HT-29 (cell line): ENCODE measurements around the gene PHC2. TPM values are rescaled to one million over a fixed set of nuclear protein-coding genes. Genes with fewer than 3 reads are reported as not detected.

ENCODE experiments used
- DNase-seq: peaks from one replicate; pipeline ENCODE4 v3.0.0-alpha.2; 2015; ENCODE audit warnings: low spot score
- total RNA-seq: library from RNA; depleted of rRNA; stranded (reverse); fragments of >200 nt; shearing (Covaris generic); gene quantifications from 2 replicates; pipeline ENCODE4 v1.2.3, GENCODE V29; 2014

PHC2 gene
- total RNA-seq, 1 experiment from 2014 or later, result 166 TPM

DNA sequence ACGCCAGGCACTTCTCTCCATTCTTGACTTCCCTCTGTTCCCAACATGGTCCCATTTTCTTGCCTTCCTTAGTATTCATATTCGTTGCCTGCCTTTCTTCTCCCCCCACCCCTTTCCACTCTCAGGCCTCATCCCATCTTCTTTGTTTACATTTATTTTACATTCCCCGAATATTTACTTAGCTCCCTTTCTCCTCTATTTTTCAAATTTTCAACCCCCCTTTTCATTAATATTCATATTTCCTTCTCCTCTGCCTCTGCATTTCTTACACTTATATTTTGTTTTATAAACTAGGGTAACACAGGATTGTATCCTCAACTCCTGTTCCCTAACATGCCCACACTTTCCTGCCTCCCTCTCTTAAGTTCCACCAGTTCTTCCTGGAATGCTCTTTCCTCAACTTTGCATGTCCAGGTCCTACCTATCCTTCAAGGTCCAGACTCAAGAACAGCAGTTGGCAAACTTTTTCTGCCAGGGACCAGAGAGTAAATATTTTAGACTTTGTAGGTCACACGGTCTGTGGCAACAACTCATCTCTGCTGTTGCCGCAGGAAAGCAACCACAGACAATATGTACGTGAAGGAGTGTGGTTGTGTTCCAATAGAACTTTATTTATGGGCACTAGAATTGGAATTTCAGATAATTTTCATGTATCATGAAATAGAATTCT, 80.1 kb downstream of the PHC2 start:
- peak; percentile 25 for DNase-seq

DNA sequence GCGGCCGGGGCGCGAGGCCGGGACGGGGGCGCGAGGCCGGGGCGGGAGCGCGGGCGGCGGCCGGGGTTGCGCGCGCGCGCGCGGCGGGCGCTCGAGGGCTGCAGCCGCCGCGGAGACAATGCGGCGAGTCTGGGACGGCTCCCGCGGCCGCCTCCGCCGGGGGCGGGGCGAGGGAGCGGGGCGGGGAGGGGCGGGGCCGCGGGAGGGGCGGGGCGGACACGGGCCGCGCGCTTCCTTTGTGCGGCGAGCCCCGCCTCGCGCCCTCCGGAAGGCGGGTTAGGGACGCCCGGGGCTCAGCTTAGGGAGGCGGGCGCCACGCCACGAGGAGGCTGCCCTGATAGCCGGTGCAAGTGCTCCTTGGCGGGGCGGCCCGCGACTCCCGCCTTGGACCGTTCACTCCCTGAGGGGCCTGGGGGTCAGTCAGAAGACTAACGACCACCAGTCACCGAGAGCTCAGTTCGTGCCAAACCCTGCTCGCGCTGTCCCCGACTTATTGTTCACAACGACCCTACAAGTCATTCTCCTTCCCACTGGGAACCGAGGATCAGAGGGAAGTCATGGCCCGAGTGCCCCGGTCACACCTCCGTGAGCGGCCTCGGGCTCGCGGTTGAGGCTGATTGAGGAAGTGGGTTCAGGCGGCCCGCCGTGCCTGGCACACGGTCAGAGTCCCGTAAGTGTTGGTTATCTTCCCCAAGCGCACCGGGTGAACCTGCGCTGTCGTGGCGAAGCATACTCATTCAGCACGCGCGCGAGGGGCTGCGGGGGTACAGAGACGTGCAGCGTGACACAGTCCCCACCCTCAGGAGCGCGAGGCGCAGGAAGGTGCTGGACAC, 80.9 kb downstream of the PHC2 start:
- DNase-seq, result peak; percentile 83

DNA sequence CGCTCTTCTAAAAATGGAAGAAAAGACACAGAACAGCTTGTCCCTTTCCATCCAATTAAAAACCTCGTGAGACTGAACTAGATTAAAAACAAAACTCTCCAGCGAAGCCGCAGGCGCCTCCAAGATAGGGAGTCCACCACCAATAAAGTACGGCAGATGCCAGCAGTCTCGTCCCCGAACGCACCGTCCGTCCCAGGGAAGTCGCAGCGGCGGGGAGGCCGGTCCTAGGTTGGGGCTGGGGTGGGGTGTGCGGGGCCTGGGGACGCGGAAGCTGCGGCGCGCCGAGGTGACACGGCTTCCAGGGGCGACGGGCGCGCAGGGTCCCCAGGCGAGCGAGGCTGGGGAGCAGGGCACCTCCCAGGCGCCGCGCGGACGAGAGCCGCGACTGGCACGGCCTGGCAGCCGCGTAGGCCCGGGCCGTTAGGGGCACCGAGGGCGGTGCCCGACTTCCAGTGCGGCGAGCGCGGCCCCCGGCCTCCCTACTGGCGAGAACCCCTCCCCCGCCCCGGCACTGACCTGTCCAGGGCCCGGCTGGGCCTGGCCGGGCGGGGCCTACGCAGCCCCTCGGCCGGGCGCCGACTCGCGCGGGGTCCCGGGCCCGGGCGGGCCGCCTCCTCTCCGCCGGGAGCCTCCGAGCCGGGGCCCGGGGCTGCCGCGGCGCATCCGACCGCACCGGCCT, 81.7 kb downstream of the PHC2 start:
- DNase-seq, result peak; percentile 38

DNA sequence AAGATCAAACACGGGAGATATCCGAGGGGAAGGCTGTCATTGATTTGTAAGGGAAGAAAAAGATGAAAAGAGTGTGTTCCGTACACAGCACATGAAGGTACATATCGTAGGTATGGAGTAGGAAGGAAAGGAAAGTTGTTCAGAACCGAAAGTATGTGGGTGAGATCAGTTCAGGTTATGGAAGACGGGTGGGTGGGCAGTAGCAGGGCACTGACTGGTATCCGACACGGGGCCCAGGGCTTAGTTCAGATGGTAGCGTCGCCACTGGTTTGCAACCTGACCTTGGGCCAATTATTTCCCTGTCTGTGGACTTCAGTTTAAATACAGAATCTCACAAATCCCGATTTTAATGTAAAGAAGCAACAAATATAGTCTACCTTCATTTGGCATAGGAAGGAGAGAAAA, 82.2 kb downstream of the PHC2 start:
- peak; percentile 48 for DNase-seq

DNA sequence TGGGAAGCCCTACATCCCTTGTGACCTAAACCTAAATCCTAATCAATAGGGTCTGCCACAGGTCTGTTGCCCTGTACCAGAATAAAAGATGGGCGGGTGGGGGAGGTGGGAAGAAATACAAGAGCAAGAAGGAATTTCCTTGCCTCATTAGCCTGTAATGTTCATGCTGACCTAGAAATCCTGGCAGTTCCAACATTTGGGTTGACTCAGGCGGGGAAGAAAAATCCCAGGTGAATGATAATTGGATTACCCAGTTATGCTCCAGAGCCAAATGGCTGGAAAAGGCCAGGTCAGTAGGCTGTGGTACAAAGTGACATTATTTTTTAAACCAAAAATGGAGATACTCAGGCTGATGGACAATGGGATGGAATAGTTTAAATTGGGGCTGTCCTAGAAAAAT, 82.7 kb downstream of the PHC2 start:
- peak; percentile 14 for DNase-seq

DNA sequence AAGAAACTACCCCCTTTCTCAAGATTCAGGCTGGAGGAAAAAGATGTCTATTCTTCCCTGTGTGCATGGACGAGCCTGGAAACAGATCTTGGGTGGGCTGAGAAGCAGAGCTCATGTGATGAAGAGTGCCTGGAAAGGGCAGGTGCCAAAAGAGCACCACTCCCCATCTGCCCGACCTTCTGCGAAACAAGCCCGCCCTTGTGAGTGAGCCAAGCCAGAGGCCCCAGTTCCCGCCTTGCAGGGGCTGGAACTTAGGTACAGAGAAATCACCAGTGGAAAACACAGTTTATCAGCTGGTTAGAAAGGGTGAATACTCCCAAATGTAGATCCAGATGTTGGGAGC, 83.3 kb downstream of the PHC2 start:
- DNase-seq, result no peak

DNA sequence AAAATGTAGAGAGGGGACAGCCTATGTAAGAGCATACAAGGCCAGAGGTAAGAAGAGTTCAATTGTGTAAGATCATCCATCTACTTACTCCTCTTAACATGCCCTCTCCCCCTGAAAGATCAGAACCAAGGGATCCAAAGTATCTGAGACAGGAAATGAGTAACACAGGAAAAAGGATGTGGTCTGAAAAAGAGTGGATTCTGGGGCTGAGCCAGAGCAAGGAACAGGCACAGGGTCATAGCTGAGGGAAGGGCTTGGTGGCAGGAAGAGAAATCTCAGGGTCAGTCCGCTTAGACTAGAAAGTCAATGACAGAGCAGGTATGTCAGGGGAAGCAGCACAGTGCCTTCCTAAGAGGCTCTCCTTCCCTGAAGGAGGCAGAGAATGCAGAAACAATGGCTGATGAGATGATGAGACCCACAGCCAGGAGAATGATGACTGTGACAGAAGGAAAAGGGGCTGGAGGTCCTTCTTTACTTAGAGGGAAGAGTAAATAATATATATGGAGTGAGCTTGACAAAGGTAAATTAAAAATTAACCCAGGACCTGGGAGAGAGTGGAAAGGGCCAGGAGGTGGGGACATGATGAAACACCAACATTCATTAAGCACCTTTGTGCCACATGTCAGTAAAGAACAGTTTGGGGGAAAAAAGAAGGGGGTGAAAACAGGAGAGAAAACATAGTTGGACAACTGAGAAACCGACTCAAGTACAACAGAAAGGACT, 83.8 kb downstream of the PHC2 start:
- peak; percentile 81 for DNase-seq

DNA sequence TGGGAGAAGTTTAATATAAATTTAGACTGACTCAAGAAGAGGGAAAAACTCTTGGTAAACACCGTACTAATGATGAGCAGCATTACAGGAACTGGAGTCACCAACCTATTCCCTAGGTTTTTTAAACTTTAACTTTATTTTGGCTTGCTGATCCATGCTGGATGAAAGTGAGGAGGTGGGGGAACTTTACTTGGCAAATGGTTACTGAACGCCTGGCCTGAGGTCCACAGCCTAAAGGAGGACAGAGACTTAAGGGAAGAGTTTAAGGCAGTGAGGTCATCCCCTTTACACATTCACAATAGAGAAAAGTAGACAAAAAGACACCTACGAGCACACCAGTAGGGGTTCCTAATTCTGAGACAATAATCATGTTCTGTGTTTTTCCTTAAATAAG, 84.4 kb downstream of the PHC2 start:
- DNase-seq, result no peak

DNA sequence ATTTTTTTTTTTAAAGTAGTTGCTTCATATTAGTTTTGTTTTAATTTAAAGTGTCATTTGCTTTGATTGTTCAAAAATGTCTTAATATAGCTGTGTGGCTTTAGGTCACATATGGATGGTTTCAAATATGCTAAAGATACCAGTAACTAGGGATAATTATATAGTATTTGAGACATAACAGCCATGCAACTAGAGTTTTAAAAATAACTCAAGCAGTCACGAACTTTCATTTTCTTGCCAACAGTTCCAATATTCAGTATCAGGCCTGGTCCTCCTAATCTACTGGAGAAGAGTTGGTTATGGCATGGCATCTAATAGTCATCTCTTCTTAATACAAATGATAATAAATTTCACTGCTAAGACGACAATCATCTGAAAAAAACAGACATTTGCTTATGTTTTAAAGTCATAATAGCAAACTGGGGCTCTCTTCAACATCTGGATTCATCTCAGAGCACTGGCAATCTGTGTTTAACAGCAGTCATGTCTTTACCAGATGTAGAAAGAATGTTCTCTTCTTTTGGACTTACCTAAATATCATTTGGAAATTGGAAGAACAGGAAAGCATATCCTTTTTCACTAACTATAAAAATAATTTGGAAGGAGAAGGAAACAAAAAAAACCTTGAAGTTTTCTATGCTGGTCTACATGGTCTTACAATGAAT, 85.9 kb downstream of the PHC2 start:
- DNase-seq, result no peak

DNA sequence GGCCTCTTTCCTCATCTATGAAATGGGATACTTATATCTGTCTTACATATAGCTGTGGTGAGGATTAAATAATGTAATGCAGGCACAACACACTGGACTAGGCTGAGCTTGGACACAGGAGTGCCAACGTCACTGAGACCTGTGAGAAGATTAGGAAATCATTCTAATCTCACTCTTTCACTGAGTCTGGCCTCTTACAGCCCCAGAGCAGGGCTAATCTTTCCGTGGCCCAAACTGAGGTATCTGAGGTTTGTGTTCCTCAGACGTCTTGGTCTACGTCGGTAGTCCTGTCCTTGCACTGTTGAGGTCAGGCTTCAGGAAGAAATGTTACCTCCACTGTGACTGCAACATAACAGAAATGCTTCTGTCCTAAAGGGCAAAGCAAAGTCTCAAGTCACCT, 87.4 kb downstream of the PHC2 start:
- no peak for DNase-seq

DNA sequence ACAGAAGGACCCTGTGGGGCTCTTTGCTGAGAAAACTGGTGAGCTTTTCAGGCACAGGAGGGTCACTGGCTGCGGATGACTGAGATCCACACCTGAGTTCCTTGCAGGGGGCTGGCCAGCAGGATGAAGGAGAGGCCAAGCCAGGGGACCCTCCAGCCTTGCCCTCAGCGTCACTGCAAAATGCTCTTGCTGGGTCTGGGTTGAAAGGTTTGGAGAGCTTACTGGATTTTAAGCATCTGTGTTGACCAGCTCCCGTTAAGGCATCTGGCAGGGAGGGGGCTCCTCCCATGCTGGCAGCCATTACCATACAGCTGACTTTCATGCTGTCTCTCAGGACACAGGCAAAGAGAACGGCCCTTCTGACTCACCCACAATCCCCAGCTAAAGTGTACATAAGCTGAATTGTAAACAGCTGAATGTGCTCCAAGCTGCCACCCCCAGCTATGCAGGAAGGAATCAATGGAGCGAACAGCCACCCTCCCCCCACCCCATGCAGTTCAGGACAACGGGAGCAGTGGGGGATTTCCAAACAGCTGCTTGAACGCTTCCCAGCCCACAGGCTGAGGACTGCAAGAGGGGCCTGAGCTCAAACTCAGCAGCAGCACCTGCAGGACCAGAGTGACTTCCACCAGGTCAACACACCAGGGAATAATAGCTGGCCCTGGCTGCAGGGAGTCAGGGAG, 88.7 kb downstream of the PHC2 start:
- peak; percentile 84 for DNase-seq

DNA sequence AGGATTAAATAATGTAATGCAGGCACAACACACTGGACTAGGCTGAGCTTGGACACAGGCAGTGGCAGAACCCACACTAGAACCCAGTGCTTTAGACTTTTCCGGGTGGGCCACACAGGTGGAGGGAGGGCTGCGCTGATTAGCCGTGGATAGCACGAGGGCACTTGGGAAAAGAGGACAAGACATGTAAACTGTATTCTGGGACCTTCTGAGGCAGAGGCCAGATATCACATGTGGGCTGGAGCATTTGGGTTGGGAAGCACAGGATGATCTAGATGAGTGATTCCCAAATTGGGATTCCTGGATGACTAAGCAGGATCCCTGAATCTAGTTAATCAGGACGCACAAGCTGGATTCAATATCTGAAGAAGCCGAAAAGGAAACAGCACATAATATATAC, 89.7 kb downstream of the PHC2 start:
- no peak for DNase-seq

DNA sequence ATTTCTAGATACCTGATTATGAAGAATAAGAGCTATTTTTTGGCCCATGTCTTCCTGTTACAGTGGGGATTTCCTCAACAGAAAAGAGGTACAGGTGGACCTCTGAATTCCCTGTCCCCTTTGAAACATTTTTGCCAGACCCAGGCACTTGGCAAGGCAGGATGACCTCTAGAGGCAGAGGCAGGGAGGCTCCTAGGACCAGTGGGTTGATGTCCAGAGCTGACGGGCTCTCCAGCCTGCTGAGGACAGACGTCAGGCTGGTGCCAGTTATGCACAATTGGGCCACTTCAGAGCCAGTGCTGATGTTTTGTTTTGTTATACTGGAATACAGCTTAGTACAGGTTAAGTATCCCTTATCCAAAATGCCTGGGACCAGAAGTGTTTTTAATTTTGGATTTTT, 91.5 kb downstream of the PHC2 start:
- no peak for DNase-seq

DNA sequence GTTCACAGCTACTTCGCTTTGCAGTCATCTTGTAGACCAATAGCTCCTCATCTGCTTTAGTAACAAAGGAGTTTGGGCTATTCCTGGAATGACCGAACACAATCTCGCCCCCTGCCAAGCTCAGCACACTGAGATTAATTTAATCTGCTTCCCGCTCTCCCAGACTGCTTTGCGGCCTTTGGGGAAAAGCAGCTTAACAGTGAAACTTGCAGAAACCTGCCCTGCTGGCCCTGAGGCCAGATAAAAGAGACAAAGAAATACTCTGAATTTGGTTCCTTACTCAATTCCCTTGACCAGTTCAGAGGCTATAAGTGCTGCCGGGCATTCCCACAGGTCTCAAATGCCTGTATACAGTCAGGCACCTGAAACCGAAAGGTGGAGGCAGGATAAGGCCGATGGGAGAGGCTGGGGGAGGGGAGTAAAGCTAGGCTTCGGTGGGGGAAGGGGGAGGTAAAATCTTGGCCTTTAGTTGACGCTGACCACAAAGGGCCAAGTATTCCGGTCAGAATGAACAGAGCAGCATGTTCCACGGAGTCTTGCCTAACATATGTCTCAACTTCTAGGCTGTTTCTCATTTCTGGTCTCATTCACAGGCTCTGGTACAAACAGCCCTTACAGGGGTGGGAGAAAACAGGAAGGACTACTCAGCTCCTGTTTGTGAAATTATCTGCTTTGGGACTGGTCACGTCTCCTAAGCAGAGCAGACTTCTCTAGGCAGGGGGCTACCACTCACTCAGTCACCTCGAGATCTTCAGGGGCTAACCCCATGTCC, 92.3 kb downstream of the PHC2 start:
- DNase-seq, result no peak

DNA sequence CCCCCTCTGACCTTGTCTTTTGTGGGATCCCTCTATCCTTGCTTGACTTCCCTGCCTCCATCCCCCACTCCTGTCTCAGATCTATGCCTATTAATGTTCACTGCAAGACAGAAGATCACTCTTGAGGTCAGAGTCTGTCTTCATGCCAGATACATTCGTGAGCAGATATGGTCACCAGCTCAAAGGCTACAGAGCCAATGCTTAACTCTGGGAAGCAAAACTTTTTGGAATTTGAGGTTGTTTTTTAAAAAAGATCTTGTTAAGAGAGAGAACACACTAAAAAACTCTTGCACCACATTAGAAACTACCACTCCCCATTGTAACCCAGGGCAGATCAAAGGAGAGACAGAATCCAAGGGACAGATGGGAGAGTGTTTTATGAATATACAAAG, 92.9 kb downstream of the PHC2 start:
- DNase-seq, result no peak

DNA sequence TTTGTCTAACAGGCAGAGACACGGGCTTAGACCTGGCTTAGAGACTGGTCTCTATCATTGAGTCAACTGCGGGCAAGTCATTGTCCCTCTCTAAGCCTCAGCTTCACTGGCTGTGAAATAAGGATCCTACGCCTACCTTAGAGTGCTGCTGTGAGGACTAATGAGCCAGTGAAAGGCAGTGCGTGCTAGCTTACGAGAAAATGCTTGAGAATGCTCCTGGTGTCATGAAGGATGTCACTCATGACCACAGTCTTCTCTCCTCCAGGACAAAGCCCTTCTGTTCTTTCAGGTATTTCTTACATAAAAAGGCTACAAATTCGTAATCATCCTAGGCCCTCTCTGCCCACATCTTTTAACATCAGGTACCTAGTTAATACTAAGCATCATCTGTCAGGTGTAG, 93.5 kb downstream of the PHC2 start:
- DNase-seq, result no peak

DNA sequence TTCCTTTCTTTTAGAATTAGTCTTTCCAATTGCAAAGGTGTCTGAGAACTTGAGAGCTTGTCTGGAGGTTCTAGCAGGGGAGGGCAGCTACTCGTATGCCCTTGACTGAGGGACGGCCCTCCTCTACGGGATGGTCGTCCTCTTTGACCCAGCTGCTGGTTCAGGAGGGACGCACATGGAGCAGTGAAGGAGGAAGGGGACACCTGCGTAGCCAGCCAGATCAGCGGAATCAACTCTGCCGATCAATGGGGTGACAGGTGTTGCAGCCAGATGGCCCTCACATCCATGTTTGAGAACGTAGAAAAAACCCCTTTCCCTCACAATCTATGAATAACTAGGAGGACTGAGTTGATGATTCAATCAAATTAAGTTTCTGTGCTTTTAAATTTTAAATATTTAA, 94.3 kb downstream of the PHC2 start:
- no peak for DNase-seq

DNA sequence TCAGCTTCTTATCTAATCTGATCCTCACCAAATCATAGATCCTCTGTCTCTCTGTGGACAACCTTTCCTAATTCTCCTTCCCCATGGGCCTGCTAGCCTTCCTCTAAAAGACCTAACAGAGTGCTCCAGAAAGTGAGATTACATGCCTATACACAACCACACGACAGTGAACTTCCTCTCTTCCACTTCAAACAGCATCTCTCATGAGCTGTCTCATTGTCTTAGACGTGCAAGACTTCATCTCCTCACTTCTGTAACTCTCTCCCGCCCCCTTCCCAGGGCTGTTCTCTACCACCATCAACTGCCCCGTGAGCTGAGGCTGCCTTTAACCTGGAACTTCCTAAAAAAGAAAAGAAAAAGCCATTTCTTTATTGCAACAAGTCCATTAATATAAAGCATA, 95.9 kb downstream of the PHC2 start:
- DNase-seq, result no peak

DNA sequence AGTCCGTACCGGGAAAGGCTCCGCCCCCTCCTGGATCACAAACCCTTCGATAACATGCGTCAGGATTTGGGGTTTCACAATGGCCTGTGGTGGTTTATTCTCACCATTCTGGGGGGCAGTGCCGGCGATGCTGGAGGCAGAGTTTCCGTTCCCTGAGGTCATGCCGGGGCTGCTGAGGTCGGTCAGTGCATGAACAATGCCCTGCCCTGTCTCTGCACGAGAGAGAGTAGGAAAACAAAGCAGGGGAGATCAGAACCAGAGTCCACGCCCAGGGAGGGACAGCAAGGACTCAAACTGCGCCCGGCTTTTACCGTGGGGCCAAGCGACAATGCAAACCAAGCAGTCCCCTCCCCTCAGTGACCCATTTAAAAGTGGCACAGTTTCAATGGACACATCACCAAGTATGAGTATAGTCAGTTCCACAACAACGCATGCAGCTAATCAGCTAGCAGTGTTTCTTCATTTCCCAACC, 96.8 kb downstream of the PHC2 start:
- DNase-seq, result no peak

DNA sequence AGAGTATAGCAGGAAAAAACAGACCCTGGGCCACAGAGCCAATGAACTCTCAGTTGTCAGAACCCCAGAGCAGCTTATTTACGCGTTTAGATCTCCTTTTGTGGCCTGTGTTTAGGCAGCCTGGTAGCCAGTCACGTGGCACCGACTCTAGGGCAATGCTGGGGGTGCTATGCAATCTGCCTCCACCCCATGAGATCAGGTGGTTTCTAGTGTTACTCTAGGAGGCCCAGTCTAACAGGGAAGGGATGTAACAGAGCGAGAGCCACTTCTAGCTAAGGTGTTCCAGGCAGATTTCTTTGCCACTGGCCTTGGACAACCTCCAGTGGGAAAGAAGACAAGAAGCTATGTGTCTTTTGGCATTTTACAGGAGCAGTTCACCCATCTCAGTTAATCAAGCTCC, 98.0 kb downstream of the PHC2 start:
- DNase-seq, result no peak
